Endodermal cell (in vitro differentiated cells): ENCODE data around the gene CCDC124. TPM values are rescaled to one million over a fixed set of nuclear protein-coding genes. Genes with fewer than 3 reads are reported as not detected.

Source experiments
- DNase-seq: peaks from one replicate; pipeline ENCODE4 v3.0.0-alpha.2; 2017
- H3K27ac ChIP-seq: 2 replicates; pipeline ENCODE4 v1.5.1; 2013; ENCODE audit warnings: mild to moderate bottlenecking, low read depth, low read length, moderate library complexity
- H3K27me3 ChIP-seq: 2 replicates; pipeline ENCODE4 v1.6.1; 2013; ENCODE audit warnings: mild to moderate bottlenecking, low read length, moderate library complexity; ENCODE audit not compliant: insufficient read depth, control insufficient read depth, poor library complexity, severe bottlenecking
- H3K36me3 ChIP-seq: 2 replicates; pipeline ENCODE4 v1.7.0; 2013; ENCODE audit warnings: mild to moderate bottlenecking, low read length, moderate library complexity; ENCODE audit not compliant: control insufficient read depth, insufficient read depth
- H3K4me1 ChIP-seq: one replicate; pipeline ENCODE4 v1.7.0; 2013; ENCODE audit warnings: low read length; ENCODE audit not compliant: control insufficient read depth, insufficient read depth
- H3K4me3 ChIP-seq: 2 replicates; pipeline ENCODE4 v1.5.1; 2013; ENCODE audit warnings: mild to moderate bottlenecking, low read length, moderate library complexity
- H3K9ac ChIP-seq: 2 replicates; pipeline ENCODE4 v1.6.1; 2013; ENCODE audit warnings: mild to moderate bottlenecking, low read length, moderate library complexity; ENCODE audit not compliant: poor library complexity, severe bottlenecking; ENCODE audit errors: extremely low read depth
- H3K9me3 ChIP-seq: 2 replicates; pipeline ENCODE4 v1.6.1; 2013; ENCODE audit warnings: mild to moderate bottlenecking, low read length, moderate library complexity; ENCODE audit not compliant: control insufficient read depth
- H3K27ac Mint-ChIP-seq: 2 replicates; pipeline ENCODE4 v1.8.0; 2020; ENCODE audit warnings: mixed read lengths
- H3K27me3 Mint-ChIP-seq: 2 replicates; pipeline ENCODE4 v1.8.0; 2021; ENCODE audit warnings: mild to moderate bottlenecking, mixed read lengths; ENCODE audit not compliant: insufficient read depth
- H3K36me3 Mint-ChIP-seq: 2 replicates; pipeline ENCODE4 v1.8.0; 2020; ENCODE audit warnings: low read depth, mixed read lengths
- H3K4me1 Mint-ChIP-seq: 2 replicates; pipeline ENCODE4 v1.8.0; 2020; ENCODE audit warnings: mixed read lengths
- H3K4me3 Mint-ChIP-seq: 2 replicates; pipeline ENCODE4 v1.8.0; 2020; ENCODE audit warnings: mild to moderate bottlenecking, moderate library complexity, mixed read lengths
- H3K9me3 Mint-ChIP-seq: 2 replicates; pipeline ENCODE4 v1.8.0; 2020; ENCODE audit warnings: mild to moderate bottlenecking, mixed read lengths
- CTCF ChIP-seq: fragments of 200-600 bp; sonication (generic); conservative IDR thresholded peaks from 2 replicates; pipeline ENCODE4 v1.5.0; 2021; ENCODE audit warnings: antibody characterized with exemption, mild to moderate bottlenecking
- WGBS, 2 experiments: methylation state at CpG; one replicate each; pipeline versions ENCODE4 v1.1.5 to v1.1.7; 2013; ENCODE audit warnings: missing lambda C conversion rate in 2 of 2, mixed read lengths in 1 of 2; ENCODE audit not compliant: insufficient coverage in 1 of 2, insufficient read length in 1 of 2; 5-methylcytosine and 5-hydroxymethylcytosine counted together
- total RNA-seq, 2 donors: library from RNA; stranded (reverse); fragmentation: NEBNext Ultra II Directional in 1 of 2; extraction: Animal tissue kit (Norgen Biotek cat#: 25700) in 1 of 2; gene quantifications; 2 replicates in 1 of 2; 3 replicates in 1 of 2; pipeline ENCODE4 v1.2.1, GENCODE V29; 2021

CCDC124 gene
- total RNA-seq, 2 donors from 2014 or later: 129 to 143 TPM

- Histone ChIP-seq H3K36me3 (no peaks in the 10 kb centered on the region), H3K9me3 (no peaks in the 10 kb centered on the region), H3K27ac (no peak overlapping the region), H3K27me3 (peaks cover 8% of the 10 kb centered on the region), H3K9ac (no peak overlapping the region), H3K4me3 (no peak overlapping the region), H3K4me1 (no peaks in the 10 kb centered on the region)
- no peaks in the 10 kb centered on the region for H3K4me1 Mint-ChIP-seq
- no peaks in the 10 kb centered on the region for H3K36me3 Mint-ChIP-seq
- no peak overlapping the region for H3K4me3 Mint-ChIP-seq
- TF ChIP-seq CTCF: no peak
- peaks cover 20% of the 10 kb centered on the region for H3K27me3 Mint-ChIP-seq
- H3K9me3 Mint-ChIP-seq: no peaks in the 10 kb centered on the region
- 78 to 80% methylated on average over 5 to 6 of the region's 7 CpGs for WGBS, 2 experiments
- H3K27ac Mint-ChIP-seq: no peak overlapping the region
- no peak for DNase-seq
Measured at GRCh38 chr19:17888260-17888659, 44.6 kb upstream of the CCDC124 start.

GRCh38 chr19:17889609-17890214 is 43.1 kb upstream of the CCDC124 start:
- no peak for TF ChIP-seq CTCF
- no peaks in the 10 kb centered on the region for H3K9me3 Mint-ChIP-seq
- Histone ChIP-seq H3K27me3 (peaks cover 8% of the 10 kb centered on the region), H3K4me1 (no peaks in the 10 kb centered on the region), H3K9me3 (no peaks in the 10 kb centered on the region), H3K27ac (no peak overlapping the region), H3K9ac (no peak overlapping the region), H3K4me3 (no peak overlapping the region), H3K36me3 (no peaks in the 10 kb centered on the region)
- H3K36me3 Mint-ChIP-seq: no peaks in the 10 kb centered on the region
- no peak overlapping the region for H3K4me3 Mint-ChIP-seq
- DNase-seq: peak; percentile 92
- no peaks in the 10 kb centered on the region for H3K4me1 Mint-ChIP-seq
- WGBS, 2 experiments: 25 to 28% methylated on average over 9 to 18 of the region's 18 CpGs
- H3K27me3 Mint-ChIP-seq: peaks cover 21% of the 10 kb centered on the region
- H3K27ac Mint-ChIP-seq: no peak overlapping the region

- Mint-ChIP-seq H3K4me1 (no peaks in the 10 kb centered on the region), H3K27me3 (peaks cover 26% of the 10 kb centered on the region), H3K27ac (no peak overlapping the region), H3K4me3 (no peak overlapping the region), H3K36me3 (no peaks in the 10 kb centered on the region), H3K9me3 (peaks cover under 1% of the 10 kb centered on the region)
- WGBS, 2 experiments: 63 to 88% methylated on average over 5 to 9 of the region's 9 CpGs
- no peak for TF ChIP-seq CTCF
- DNase-seq: no peak
- Histone ChIP-seq H3K27me3 (peaks cover 8% of the 10 kb centered on the region), H3K4me1 (no peaks in the 10 kb centered on the region), H3K9ac (no peak overlapping the region), H3K9me3 (no peaks in the 10 kb centered on the region), H3K4me3 (no peak overlapping the region), H3K36me3 (no peaks in the 10 kb centered on the region), H3K27ac (no peak overlapping the region)
Measured at GRCh38 chr19:17893766-17894165, 39.0 kb upstream of the CCDC124 start.
